CD4-positive, alpha-beta T cell treated with Interleukin-2 at 100 ng/mL for 4 hours (primary cell): ENCODE measurements around the gene RGS1.

Experiments
- DNase-seq: peaks from one replicate; pipeline ENCODE4 v3.0.0-alpha.2; 2020; ENCODE audit warnings: low spot score

The RGS1 gene

DNA sequence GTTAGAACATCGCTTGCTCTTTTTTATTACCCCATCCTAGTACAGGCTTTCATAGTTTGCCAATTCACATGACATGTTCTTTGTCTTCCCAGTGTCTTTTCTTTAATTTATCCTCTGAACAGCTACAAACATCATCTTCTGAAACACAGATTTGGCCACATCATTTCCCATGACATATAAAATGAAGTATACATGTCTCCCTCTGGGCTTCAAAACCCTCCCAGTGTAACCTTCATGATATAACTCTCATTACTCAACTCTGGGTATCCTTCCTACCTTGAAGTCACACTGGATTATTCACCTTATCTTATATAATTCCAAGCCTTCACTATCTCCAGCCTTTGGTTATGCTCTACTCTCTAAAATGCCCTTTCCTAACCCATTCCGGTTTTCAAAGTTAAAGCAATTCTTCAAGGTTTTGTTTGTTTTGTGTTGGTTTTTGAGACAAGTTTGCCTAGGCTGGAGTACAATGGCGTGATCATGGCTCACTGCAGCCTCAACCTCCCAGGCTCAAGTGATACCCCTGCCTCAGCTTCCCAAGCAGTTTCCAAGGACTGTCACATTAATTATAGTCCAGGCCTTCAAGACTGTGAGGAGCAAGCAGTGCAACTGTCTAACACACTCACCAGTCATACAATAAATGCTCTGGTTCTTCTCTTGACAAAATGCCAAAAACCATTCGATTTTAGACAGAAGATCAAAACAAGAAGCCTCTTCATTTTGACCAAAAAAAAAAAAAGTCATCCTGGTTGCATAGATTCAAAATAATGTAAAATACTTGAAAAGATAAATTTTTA is 5.8 kb downstream of the RGS1 start:
- DNase-seq, result no peak

DNA sequence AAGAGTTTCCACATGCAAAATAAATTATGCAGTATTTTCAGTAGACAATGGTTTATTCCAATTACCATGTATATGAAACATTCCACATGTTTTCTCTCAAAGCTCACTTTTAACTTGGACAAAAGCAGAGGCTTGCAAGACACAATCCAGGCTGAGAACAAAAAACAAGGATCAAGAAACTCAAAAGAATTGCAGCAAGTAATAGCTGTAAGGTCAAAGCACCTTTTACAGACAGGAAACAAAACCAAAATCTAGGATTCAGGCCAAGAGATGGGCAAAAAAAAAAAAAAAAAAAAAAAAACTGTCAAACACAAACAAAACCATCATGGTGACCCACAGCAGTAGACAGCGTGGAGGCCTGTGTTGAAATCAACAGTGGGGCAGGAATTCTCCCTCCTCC is 9.3 kb downstream of the RGS1 start:
- no peak for DNase-seq

DNA sequence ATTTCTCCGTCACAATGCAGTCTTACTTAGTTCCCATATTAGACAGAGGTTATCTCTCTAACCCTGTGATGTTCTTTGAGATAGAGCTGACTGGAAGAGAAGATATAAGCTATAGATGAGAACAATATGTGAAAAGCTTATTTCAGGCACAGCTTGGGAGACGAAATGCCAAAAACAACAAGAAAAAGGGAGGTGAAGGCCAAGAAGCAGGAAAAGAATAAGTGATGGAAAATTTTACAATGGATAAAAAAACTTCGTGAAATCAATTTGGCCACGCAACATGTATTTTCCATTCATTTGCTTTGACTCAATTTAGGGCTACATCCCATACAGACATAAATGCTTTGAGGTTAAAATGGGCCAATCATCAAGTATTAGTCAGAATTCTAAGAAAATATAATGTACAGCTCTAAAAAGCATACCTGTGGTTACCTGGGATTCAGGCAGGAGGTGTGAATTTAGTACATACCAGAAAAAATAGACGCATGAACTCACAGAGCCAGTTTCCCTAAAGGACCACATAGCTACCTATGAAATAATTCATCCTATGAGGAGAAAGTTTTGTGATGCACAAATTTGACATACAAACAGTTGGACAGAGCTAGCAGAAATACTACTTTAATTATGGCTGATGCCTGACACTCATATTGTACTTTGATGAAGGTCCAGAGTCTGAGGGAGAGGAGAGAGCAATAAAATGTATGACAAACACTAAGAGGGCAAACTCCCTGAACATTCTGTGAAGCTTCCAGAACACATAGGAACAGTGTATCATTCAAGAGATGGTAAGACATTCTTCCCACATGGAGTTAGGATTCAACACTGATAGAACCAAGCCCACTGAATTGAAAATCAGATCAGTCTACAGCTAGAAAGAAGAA is 12.1 kb downstream of the RGS1 start:
- DNase-seq, result no peak

DNA sequence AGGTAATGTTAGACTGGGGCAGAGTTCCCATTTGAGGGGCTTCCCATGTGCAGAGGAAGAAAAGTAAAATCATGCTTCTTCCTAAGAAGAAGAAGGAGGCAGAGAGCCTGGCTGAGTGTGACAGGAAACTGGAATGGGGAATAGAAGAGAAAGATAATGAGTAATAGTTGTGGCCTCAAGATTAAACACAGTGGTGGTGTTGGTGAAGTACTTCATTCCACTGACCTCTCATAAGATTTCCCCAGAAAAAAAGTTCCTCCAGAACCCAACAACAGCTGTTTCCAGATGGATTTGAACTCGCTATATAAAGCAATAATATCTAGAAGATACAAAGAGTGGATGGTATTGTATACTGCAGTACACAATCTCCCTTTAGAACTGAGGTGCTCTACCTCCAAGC is 13.0 kb downstream of the RGS1 start:
- DNase-seq, result no peak

DNA sequence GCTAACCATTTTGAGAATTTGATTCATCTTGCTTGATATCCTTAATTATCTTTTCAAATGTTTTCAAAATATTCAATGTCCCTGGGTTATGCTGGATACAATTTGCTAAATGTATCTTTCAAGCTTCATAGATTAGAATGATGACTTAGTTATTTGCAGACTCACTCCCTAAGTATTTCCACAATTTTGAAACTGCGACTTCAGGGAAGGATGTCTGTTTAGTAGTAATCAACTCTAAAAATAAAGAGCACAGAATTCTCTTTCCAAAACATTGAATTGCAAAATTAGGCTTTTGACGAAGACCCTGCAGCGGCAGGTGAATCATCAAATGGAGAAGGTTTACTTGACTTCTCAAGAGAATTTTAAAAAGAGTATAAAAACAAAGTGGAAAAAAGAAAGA is 14.2 kb downstream of the RGS1 start:
- no peak for DNase-seq

DNA sequence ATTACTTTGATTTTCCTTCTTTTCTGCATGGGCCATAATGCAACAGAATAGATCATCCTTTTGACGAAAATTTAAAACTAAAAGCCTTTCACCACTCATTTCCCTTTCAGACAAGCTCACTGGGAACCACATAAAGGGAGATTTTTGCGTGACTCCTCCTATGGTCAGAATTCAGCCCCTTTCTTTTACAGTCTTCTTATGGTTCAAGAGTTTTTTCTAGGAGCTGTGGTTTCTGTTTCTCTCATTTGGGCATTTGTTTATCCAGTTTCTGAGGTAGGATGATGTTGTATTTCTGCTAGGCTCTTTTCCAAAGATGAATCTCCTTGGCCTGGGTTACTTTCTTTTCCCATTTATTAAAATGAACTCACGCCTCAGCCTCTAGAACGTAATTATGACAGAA is 16.9 kb downstream of the RGS1 start:
- DNase-seq, result no peak

DNA sequence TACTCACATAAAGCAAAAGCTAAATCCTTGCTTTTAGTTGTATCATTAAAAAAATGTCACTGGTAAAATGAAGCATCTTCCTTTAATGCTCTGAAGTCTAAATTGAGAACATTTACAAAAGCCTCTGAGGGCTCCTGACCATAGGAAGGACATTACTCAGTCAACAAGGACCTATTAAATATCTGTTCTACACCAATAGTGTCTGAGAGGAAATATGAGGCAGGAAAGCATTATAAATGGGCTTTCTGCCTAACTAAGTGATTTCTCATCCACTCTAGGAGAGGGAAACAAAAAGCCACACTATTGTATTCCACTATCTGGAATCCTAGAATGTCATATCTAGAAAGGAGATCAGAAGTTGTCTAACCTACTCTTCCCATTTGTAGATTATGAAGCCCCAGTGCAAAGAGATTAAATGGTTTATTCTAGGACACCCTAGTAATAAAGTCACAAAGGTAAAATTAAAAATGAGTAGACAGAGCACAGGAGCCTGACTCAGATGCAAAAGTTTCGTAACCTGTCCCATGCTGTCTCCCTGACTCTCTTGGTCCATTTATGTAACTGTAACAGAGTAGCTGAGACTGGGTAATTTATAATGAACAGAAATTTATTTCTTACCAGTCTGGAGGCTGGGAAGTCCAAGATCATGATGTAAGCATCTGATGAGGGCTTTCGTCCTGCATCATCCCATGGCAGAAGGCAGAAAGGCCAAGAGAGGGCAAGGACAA is 17.6 kb downstream of the RGS1 start:
- no peak for DNase-seq

DNA sequence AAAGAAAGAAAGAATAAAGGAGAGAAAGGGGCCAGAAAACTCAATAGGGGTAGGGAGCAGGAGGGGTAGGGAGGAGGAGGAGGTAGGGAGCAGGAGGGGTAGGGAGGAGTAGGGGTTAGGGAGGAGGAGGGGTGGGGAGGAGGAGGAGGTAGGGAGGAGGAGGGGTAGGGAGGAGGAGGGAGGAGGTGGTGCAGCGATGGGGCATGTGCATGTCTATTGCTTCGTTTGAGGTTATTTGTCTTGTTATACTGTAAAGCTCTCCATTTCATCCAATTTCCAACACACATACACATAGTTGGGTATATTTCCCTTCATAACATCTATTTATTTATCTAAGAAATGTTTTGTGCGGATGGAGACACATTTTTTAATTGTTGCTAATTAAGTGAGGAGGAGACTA is 19.7 kb downstream of the RGS1 start:
- DNase-seq, result no peak

DNA sequence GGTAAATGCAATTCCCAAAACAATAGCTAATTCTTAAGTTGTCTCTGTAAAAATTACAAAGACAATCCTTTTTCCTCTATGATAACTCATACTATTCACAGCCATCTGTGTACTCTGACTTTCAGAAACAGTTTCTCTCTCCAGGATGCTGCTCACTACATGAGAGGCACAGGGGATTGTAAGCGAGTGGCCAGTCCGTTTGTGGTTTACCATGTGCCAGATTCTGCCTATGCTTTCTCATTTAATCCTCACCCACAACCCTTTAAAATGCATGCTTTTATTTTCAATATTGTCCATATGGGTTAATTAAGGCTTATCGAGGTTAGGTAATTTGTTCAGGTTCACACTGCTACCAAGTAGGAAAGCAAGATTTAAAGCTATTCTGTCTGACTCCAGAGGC is 23.0 kb downstream of the RGS1 start:
- no peak for DNase-seq

DNA sequence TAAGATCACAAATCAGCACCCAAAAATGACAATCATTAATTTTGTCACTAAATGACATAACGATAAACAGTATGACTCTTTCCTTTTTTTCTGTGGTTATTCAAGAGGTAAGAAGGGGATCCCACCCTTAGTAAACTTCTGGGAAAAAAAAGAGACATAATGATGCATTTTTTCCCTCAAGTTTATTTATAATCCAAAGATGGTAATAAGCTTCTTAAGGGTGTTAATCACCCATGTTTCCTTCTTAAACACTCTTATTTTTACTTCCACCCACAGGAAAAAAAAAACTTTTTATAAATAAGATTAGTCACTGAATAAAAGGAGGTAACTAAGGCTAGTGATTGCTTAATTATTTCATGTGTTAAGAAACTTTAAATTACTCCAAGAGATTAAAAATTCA is 24.7 kb downstream of the RGS1 start:
- DNase-seq, result no peak

DNA sequence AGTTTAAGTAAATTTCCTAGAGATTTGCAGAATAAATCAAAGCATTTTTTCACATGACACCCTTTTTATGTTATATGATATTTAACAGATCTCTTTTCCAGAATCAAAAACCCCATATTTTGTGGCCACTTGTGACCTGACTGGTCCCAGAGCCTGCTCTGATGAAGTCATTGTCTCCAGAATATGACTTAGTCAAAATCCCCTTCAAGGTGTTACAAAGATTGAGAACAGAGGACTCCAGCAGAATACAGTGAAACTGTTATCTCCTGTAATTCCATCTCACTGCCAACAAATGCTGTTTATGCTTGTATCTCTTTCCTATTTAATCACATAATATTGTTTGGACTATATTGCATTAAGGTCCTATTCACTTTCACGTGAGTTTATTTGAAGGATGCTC is 25.6 kb downstream of the RGS1 start:
- no peak for DNase-seq

DNA sequence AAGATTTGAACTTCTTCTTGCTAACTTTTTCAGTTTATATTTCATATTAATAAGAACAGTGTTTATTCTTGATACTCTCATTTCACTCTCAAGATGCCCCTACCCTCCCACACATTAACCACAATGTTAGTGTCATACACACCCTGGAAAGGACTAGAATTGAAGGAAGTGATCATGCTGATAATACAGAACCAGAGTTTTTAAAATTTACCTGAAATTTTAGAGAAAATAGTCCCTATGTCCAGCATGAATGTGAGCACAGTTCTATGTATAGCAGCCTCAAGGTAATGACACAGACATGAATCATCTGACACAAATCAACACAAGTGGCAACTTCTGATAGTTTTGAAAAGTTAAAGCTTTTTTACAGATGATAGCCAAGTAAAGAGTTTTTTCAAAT is 26.0 kb downstream of the RGS1 start:
- no peak for DNase-seq

DNA sequence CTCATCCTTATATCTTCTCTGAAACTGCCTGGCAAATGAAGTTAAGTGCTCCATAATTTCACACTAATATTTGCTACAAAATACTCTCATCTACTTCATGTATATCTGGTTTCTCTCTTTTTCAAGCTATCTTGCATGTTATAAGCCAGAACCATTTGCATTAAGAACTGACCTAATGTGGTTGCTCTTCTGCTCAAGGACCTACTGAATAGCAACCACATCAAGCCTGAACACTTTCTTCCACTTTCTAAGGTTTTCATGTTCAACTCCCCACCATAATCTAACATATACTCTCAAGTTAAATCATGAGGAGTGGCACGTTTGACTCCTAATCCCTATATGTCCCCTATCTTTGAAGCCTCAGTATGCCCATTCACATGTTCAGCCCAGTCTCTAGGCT is 27.2 kb downstream of the RGS1 start:
- DNase-seq, result no peak

DNA sequence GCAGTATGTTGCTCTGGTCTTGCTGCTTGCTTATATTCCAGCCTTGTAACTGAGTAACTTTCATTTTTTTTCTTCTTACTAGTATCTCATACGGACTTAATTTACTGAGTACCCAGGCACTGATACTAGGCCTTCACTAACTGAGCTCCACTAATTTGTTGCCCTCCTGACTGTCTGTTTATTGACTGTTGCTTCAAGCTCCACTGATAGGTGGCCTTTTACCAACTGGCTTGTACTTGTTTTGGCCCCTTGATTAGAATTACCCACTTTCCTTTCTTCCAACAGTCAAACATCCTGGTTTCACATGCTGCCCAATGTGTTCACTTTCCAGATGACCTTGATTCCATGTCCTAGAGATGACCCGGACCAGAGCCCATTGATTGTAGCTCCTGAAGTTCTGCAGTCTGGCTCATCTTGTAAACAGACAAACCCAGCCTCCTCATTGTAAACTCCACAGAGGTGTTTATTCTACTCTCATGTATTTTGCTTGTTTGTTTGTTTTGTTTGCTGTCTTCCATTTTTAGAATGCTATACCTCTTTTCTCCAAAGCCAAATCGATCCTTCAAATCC is 27.7 kb downstream of the RGS1 start:
- no peak for DNase-seq

DNA sequence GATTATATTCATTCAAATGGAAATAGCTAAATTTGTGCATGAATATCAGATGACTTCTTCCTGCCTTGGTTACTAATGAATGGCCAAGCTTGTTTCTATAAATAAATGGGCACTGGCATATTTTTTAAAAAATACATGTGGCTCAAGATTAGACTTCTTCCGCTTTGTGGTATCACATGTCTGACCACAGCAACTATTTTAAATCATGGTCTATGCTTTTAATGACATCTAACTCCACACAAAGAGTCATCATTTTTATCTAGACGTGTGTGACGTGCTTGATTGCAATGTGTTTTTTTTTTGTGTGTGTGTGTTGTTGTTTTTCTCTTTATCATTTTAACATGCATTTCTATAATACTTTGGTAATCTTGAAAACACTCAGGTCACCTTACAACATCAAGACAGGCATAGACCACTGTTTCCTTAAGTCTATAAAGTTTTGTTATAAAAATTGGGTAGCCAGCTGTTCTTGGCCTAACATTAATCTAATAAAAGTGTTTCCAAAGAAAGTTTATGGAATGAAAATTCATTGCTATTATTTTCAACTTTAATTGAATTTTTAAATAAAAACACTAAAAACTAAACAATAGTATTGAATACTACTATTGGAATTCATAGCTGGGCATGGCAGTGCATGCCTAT is 29.5 kb downstream of the RGS1 start:
- DNase-seq, result peak; percentile 20

DNA sequence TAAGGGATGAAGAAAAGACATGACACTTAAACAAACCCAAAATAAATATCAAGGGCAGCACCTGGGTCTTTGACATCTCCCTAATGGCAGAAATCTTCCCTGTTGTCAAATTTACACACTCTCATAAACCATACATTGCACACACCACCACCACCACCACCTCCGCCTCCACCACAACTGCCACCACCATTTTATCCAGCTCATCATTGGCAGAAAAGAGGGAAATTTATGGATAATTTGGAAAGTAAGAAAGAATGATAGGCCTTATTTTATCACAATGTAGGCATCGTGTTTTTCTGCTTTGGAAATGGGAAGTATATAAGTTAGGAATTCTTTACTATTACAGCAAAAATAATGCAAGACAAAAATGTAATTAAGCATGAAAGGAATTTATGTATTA is 33.1 kb downstream of the RGS1 start:
- DNase-seq, result no peak

DNA sequence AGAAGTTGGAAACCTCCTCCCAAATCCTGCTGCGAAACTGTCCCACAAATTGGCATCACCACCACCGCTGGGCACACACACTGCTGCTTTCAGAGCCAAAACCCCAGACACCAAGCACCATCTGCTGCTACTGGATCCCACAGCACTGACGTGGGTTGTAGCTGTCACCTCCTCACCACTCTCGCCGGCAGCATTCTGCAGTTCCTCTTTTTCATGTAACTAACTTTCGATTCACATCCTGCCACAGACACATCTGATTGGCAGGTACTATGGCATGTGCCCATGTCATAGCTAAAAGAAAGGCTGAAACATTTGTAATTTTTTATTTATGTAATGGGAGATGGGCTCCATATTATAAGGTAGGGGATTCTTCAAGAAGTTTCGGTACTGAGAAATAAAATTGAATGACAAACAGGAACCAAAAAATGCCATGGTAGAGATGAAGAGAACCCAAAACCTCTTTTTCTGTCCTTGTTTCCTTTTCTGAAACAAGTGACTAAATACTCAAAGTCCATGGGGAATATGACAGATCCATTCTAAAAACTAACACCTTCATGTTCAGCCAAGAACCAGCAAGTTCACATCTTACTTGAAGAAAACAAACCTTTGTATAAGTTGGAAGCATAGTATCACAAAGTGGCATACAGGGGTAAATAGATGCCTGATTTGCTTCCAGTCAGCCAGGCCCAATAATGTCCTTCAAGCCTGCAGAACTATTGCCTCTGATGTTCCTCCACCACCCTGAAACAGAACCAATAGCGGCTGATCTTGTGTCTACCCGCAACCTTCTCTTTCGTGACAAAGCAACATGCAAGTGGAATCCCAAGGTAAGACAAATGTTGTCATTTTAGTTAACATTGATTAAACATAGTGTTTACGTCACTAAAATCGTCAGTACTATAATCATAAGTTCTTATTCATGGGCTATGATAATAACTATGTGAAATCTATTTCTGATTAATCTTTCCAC is 33.8 kb downstream of the RGS1 start:
- peak; percentile 70 for DNase-seq

DNA sequence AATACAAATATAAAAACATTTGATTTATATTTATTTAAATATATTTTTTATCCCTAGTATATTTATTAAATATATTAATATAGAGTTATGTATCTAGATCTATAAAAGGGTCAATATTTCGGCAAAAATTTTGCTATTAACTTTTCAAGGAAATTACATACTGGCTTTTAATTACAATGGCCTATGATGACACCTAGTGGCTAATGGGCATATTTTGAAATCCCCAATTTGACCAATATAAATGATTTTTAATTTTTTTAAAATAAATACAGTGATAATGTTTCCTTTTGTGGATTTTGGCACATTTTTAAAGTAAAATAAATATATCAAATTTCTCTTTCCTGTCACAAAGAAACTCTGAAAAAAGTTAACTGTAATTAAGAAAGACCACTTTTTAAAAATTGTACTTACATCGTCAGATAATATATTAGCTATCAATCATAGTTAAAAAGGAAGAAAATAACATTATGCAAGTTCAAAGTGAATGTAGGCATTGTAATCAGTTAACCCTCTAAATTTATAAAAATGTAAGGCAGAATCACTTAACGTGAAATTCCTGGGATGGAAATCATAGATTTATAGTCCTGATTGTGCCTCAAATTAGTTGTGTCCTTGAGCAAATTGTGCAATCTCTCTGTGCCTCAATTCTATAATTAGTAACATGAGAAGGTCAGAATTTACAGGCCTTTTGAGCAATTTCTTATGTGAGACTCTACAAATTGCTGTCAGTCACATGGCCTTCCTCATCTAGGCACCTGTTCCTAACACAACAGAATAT is 34.7 kb downstream of the RGS1 start:
- peak; percentile 60 for DNase-seq

DNA sequence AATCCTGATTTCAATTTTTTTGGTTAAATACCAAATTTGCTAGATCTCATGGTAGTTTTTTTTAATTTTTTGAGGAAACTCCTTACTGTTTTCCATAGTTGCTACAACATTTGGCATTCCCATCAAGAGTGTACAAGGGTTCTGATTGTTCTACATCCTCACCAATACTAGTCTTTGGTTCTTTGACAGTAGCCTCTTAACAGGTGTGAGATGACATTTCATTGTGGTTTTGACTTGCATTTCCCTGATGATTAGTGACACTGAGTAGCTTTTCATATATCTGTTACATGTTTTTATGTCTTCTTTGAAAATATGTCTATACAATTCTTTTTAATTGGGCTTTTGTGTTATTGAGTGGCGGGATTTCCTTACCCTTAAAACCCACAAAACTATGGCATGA is 39.5 kb downstream of the RGS1 start:
- no peak for DNase-seq

DNA sequence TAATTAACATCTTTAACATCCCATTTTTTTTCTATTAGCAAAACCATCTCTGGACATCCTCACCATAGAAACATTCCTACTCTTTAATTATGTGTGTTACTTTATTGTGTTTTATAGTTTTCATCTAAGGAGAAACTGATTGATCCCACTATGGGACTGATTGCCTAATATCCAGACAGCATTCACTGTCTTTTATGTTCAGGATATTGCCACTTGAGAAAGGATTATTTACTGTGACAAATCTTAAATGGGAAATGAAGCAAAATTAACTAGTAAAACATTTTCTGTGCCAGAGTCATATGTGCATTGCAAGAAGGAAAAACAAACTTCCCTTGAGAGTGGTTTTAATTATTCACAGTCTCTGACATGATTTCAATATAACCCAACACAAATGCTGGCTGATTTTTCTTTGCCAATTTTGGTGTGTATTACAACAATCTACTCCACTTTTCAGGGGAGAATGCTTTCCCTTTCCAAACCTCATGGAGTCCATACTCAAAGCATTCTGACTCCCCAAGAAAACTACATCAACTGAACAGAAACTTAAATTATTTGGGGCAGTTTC is 44.6 kb downstream of the RGS1 start:
- DNase-seq, result no peak
